GM21619 (cell line): Measurements from ENCODE around the gene ZNF862.
"Not testable (repeated sequence)": the region's sequence is repeated elsewhere in the genome, so short reads cannot be mapped to it uniquely, and the experiment has no call there.

Experiments
- ATAC-seq: cut with Tn5 transposase; IDR thresholded peaks from one replicate; pipeline ENCODE4 v1.9.1; 2021; ENCODE audit not compliant: unreplicated experiment

ZNF862 gene

DNA sequence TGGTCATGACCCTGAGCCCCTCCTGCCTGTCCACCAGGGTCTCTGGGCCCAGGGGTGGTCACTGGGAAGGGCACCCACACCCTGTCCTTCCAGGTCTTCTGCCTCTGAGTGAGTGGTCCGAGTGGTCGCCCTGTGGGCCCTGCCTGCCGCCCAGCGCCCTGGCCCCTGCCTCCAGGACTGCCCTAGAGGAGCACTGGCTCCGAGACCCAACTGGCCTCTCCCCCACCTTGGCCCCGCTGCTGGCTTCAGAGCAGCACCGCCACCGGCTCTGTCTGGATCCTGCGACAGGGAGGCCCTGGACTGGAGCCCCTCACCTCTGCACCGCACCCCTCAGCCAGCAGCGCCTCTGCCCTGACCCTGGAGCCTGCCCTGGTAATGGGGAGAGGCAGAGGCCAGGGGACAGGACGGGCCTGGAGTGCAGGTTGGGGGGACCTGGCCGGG is 13.9 kb upstream of the ZNF862 start:
- ATAC-seq, result no peak

DNA sequence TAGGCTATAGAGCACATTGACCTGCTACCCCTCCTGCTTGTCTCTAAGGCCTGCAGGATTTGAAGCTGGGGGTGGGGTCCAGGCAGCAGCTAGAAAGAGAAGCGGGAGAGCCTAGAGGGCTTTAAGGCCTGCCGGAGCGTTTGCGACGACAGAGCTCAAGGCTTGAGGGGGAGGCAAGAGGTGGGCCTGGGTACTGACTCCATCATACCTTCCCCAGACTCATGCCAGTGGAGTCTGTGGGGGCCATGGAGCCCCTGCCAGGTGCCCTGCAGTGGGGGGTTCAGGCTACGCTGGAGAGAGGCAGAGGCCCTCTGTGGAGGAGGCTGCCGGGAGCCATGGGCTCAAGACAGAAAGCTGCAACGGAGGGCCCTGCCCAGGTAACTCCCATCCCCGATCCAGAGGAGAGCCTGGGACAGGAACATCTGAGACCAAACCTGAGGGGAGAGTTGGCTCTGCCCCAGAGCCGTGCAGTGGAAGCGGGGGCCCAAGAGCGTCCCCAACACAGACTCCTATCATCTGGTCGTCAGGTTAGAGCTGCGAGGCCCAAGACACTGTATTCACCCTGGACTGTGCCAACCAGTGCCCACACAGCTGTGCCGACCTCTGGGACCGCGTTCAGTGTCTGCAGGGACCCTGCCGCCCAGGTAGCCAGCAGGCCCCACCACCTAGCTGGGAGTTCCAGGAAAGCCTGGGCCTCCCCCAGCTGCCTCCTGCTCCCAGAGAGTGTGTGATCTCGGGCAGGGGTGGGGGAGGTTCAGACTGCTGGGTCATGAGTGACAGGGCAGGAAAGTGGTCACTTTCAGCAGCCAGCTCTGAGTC is 13.2 kb upstream of the ZNF862 start:
- no peak for ATAC-seq

- ATAC-seq, result no peak
Observed at GRCh38 chr7:149825567-149826343, 12.4 kb upstream of the ZNF862 start.

GRCh38 chr7:149826344-149827088 is 11.7 kb upstream of the ZNF862 start:
- no peak for ATAC-seq

GRCh38 chr7:149827089-149827981 is 10.8 kb upstream of the ZNF862 start:
- no peak for ATAC-seq

DNA sequence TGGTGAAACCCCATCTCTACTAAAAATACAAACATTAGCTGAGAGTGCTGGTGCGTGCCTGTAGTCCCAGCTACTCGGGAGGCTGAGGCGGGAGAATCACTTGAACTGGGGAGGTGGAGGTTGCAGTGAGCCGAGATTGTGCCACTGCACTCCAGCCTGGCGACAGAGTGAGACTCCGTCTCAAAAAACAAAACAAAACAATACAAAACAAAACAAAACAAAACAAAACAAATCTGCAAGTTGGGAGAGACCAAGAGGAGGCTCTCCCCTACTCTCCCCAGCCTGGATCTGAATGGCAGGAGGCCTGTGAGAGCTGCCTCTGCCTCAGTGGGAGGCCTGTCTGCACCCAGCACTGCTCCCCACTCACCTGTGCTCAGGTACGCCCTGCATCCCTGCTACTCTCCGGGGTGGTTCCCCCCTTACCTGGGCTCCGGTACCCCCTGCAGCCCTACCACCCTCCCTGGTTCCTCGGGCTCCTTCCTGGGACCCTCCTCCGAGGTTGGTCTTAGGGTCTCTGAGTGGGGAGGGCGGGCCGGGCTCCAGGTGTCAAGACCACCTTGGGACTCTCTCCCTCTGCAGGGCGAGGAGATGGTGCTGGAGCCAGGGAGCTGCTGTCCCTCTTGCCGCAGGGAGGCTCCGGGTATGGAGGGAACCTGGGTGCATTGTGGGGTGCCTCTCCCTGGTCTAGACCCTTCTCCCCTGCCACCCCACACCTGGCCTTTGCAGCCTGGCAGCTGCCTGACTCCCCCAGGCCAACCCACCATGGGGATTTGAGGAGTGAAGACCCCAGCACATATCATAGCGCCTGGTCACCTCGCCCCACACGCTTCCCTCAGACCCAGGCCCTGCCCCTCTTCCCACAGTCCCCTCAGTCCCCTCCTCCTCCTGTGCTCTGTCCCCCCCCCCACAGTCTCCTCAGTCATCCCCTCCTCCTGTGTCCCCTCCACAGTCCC is 9.5 kb upstream of the ZNF862 start:
- ATAC-seq, result no peak

DNA sequence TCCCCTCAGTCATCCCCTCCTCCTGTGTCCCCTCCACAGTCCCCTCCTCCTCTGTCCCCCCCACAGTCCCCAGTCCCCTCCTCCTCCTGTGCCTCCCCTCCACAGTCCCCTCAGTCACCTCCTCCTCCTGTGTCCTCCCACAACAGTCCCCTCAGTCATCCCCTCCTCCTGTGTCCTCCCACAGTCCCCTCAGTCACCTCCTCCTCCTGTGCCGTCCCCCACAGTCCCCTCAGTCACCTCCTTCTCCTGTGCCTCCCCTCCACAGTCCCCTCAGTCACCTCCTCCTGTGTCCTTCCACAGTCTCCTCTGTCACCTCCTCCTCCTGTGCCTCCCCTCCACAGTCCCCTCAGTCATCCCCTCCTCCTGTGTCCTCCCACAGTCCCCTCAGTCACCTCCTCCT is 7.6 kb upstream of the ZNF862 start:
- ATAC-seq, result not testable (repeated sequence)

- no peak for ATAC-seq
Observed at GRCh38 chr7:149830997-149831740, 7.0 kb upstream of the ZNF862 start.

DNA sequence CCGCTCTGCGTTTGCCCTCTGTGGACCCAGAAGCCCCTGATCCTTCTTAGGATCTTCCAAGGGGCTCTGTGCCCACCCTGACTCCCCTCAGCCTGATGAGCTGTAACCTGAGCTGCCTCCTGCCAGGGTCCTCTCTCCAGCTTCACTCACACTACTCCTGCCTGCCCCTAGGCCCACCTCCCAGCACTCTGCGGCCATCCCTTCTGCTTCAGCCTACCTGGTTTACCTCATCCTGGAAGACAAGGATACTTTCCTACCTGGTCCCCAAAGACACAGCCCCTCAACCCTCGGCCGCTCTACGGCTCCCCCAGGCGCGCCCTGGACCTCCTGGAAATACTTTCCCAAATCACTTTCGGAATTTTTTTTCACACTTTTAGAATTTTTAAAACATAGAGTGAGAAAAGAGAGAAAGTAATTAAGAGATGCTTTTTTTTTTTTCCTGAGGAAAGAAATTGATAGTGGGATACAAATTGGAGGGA is 6.4 kb upstream of the ZNF862 start:
- ATAC-seq, result no peak

DNA sequence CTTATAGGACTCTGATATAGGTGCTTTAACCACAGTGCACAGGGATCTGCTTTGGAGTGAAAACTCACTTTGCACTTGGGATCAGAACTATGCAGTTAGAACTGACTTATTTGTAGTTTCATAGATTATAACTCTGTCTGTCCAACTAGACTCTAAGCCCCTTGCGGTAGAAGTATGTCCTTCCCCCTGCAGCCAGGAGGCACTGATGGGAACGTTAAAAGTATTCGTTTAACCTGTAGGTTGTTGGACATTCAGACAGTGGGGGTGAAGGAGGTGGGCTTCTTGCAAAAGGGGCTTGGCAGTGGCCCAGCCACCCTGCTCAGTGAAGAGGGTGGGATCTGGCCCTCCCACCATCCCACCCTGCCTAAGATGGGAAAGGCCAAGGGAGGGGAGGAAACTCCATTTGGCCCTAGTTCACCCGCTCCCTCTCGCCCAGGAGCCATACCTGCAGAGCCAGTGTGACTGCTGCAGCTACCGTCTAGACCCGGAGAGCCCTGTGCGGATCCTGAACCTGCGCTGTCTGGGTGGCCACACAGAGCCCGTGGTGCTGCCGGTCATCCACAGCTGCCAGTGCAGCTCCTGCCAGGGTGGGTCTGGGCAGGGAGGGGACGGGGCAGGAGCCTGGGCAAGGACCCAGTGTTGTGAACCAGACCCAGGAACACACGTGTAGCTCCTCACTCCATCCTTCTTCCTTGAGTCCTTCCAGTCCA is 5.7 kb upstream of the ZNF862 start:
- no peak for ATAC-seq

DNA sequence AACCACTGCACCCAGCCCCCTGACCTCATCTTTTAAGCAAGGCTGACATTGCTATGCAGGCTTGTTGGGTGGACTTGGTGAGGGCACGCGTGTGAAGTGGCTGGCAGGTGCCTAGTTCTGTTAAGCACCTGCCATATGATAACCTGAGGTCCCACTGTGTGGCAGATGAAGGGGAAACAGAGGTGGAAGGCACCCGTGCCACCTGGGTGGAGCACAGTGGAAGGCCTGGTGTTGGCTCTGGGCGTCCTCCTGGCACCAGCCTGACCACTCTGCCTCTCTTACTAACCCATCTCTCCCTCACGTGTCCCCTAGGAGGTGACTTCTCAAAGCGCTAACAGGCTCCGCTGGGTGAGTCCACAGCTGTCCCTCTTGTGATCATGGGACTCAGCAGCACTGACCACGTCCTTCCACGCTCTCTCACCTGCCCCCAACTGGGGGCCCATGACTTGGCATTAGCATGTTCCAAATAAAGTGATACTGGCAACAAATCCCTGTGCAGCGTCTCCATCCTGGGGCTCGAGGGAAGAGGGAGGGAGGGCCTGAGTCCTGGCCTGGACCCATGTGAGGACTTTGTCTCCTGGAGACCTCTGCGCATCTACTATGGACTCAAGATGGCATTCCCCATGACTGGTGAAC is 4.6 kb upstream of the ZNF862 start:
- ATAC-seq, result no peak

- no peak for ATAC-seq
Observed at GRCh38 chr7:149834601-149835000, 3.6 kb upstream of the ZNF862 start.

GRCh38 chr7:149836434-149836833 is 1.7 kb upstream of the ZNF862 start:
- ATAC-seq, result no peak

GRCh38 chr7:149837564-149838223 is 481 bp upstream of the ZNF862 start:
- no peak for ATAC-seq

- ATAC-seq, result no peak
Observed at GRCh38 chr7:149838992-149839408, 825 bp downstream of the ZNF862 start.

GRCh38 chr7:149839933-149840332 is 1.8 kb downstream of the ZNF862 start:
- no peak for ATAC-seq

GRCh38 chr7:149843566-149843965 is 5.4 kb downstream of the ZNF862 start:
- ATAC-seq, result no peak
